GM21367 (cell line): ENCODE results near the gene C2orf15.
"Not testable (repeated sequence)": the region's sequence is repeated elsewhere in the genome, so short reads cannot be mapped to it uniquely, and the experiment has no call there.

Experiments
- ATAC-seq: cut with Tn5 transposase; IDR thresholded peaks from one replicate; pipeline ENCODE4 v1.9.1; 2021; ENCODE audit not compliant: unreplicated experiment

The C2orf15 gene

GRCh38 chr2:99141110-99142108, at the start of gene C2orf15:
C2orf15 (plus strand) TSS chr2:99141707; CDS start chr2:99150559, 8,852 bp downstream.
- peak; percentile 83 for ATAC-seq

GRCh38 chr2:99096728-99097127, 44.8 kb upstream of the C2orf15 start:
- no peak for ATAC-seq

GRCh38 chr2:99101697-99102096, 39.8 kb upstream of the C2orf15 start:
- no peak for ATAC-seq

- ATAC-seq: no peak
Measured at GRCh38 chr2:99104006-99104405, 37.5 kb upstream of the C2orf15 start.

- ATAC-seq: no peak
Measured at GRCh38 chr2:99106913-99107312, 34.6 kb upstream of the C2orf15 start.

- ATAC-seq: no peak
Measured at GRCh38 chr2:99111236-99111635, 30.3 kb upstream of the C2orf15 start.

- ATAC-seq: no peak
Measured at GRCh38 chr2:99111945-99112344, 29.6 kb upstream of the C2orf15 start.

- no peak for ATAC-seq
Measured at GRCh38 chr2:99112617-99113016, 28.9 kb upstream of the C2orf15 start.

- ATAC-seq: no peak
Measured at GRCh38 chr2:99127981-99128380, 13.5 kb upstream of the C2orf15 start.

- not testable (repeated sequence) for ATAC-seq
Measured at GRCh38 chr2:99135044-99135556, 6.4 kb upstream of the C2orf15 start.

- no peak for ATAC-seq
Measured at GRCh38 chr2:99139003-99139402, 2.5 kb upstream of the C2orf15 start.

GRCh38 chr2:99140056-99140859, 1.2 kb upstream of the C2orf15 start:
- no peak for ATAC-seq

GRCh38 chr2:99140860-99141109, 722 bp upstream of the C2orf15 start:
- ATAC-seq: peak; percentile 28

- no peak for ATAC-seq
Measured at GRCh38 chr2:99150706-99151105, 9.2 kb downstream of the C2orf15 start.

GRCh38 chr2:99152199-99152895, 10.8 kb downstream of the C2orf15 start:
- no peak for ATAC-seq

- no peak for ATAC-seq
Measured at GRCh38 chr2:99153921-99154604, 12.6 kb downstream of the C2orf15 start.

- ATAC-seq: peak; percentile 90
Measured at GRCh38 chr2:99154643-99155536, 13.4 kb downstream of the C2orf15 start, which contains the start of the genes LIPT1 and TSGA10. LIPT1 (plus strand) TSS chr2:99154967; CDS start chr2:99161958, 6,991 bp downstream. TSGA10 (minus strand) TSS chr2:99154942; CDS start chr2:99109439, 45,503 bp downstream.

- ATAC-seq: no peak
Measured at GRCh38 chr2:99156891-99157290, 15.4 kb downstream of the C2orf15 start.

- ATAC-seq: no peak
Measured at GRCh38 chr2:99158599-99158998, 17.1 kb downstream of the C2orf15 start.
